Breast epithelium (tissue), 3 donors: ENCODE measurements around the gene OSBPL9.

Experiments used
- CTCF ChIP-seq, 3 donors: fragments of 450-650 bp; IDR thresholded peaks; one replicate each; pipeline ENCODE4 v1.5.1; 2016 to 2017; ENCODE audit warnings: antibody characterized with exemption in 3 of 3, mild to moderate bottlenecking in 3 of 3, moderate library complexity in 3 of 3
- POLR2AphosphoS5 ChIP-seq, 3 donors: sonication (generic); formaldehyde crosslinking; IDR thresholded peaks; one replicate each; pipeline ENCODE4 v1.6.1; 2017; ENCODE audit warnings: antibody characterized with exemption in 3 of 3

GRCh38 chr1:51628715-51629590 lies 12.1 kb downstream of the OSBPL9 start:
- TF ChIP-seq CTCF (IDR thresholded peaks at IDR 0.05) (no peak), POLR2AphosphoS5 (IDR thresholded peaks at IDR 0.05) (no peak)
